Kidney (tissue), 14 donors: Measurements from ENCODE around the gene TBCE. TPM values are rescaled to one million over a fixed set of nuclear protein-coding genes. Genes with fewer than 3 reads are reported as not detected.
"Not testable (repeated sequence)": the region's sequence is repeated elsewhere in the genome, so short reads cannot be mapped to it uniquely, and the experiment has no call there.

Source experiments
- DNase-seq, 5 donors: peaks; one replicate each; pipeline ENCODE4 v3.0.0-alpha.2; 2013 to 2020
- FAIRE-seq: peaks from 2 replicates; lab custom pipeline; 2012; peaks lifted over from hg19 to GRCh38; lab: Jason Lieb, UNC
- H3K27ac ChIP-seq, 2 donors: one replicate each; pipeline ENCODE4 v1.7.0; 2013; ENCODE audit warnings: low read depth in 2 of 2, low read length in 2 of 2, inconsistent platforms in 1 of 2
- H3K27me3 ChIP-seq: one replicate; pipeline ENCODE4 v1.7.1; 2013; ENCODE audit warnings: low read length, inconsistent platforms; ENCODE audit not compliant: control insufficient read depth, insufficient read depth
- H3K36me3 ChIP-seq, 3 donors: one replicate each; pipeline versions ENCODE4 v1.7.0 to v1.7.1; 2013; ENCODE audit warnings: low read length in 3 of 3, control low read depth in 1 of 3, inconsistent platforms in 1 of 3; ENCODE audit not compliant: insufficient read depth in 3 of 3, control insufficient read depth in 2 of 3
- H3K4me1 ChIP-seq, 3 donors: one replicate each; pipeline versions ENCODE4 v1.7.0 to v1.7.1; 2013; ENCODE audit warnings: low read length in 3 of 3, inconsistent platforms in 1 of 3, low read depth in 1 of 3; ENCODE audit not compliant: control insufficient read depth in 2 of 3, insufficient read depth in 2 of 3
- H3K4me3 ChIP-seq, 3 donors: one replicate each; pipeline versions ENCODE4 v1.7.0 to v1.8.1; 2013; ENCODE audit warnings: low read length in 3 of 3, control low read depth in 1 of 3, inconsistent platforms in 1 of 3
- H3K9ac ChIP-seq, 3 donors: one replicate each; pipeline versions ENCODE4 v1.7.0 to v1.7.1; 2013; ENCODE audit warnings: low read length in 3 of 3, control low read depth in 1 of 3, inconsistent platforms in 1 of 3
- H3K9me3 ChIP-seq, 3 donors: one replicate each; pipeline versions ENCODE4 v1.7.0 to v1.7.1; 2013; ENCODE audit warnings: low read length in 3 of 3, control low read depth in 1 of 3, inconsistent platforms in 1 of 3; ENCODE audit not compliant: control insufficient read depth in 2 of 3, insufficient read depth in 1 of 3
- CTCF ChIP-seq: IDR thresholded peaks from 3 replicates; pipeline ENCODE4 v1.5.1; 2012; ENCODE audit warnings: mild to moderate bottlenecking, moderate library complexity, borderline replicate concordance; ENCODE audit not compliant: insufficient read depth; ENCODE audit errors: extremely low read depth
- intact Hi-C: fragments of 100-400 bp; cut with DNase I; formaldehyde crosslinking; loops from one replicate; pipeline ENCODE4 v1.11.1; 2022
- polyA plus RNA-seq: library from polyadenylated mRNA; stranded (reverse); fragments of 350-450 nt; fragmentation: Illumina TruSeq; extraction: RNeasy Lipid Tissue Mini Kit (QIAGEN cat#74804); gene quantifications from one replicate; pipeline ENCODE4 v1.2.3, GENCODE V29; 2014; ENCODE audit warnings: low read depth, low replicate concordance; ENCODE audit not compliant: insufficient read depth
- total RNA-seq: library from RNA; stranded (reverse); fragmentation: NEBNext Ultra II Directional; extraction: Animal tissue kit (Norgen Biotek cat#: 25700); gene quantifications from one replicate; pipeline ENCODE4 v1.2.1, GENCODE V29; 2021
- donor health status: control.
- donor health status: control.
- donor health status: control.
- donor health status: control.
- donor health status: control.
- donor health status: DM: yes; HTN: yes; CAD: no.
- donor health status: Normal renal cell carcinoma (clear cell type).

TBCE gene
- total and polyA plus RNA-seq, 2 donors from 2014 or later, result 15.1 to 22.6 TPM

- DNase-seq, result no peak
These were observed 87.9 kb downstream of the TBCE start for GRCh38 chr1:235455097-235455496.

GRCh38 chr1:235455823-235456222, 88.6 kb downstream of the TBCE start:
- Histone ChIP-seq H3K9ac (no peak overlapping the region), H3K36me3 (peaks cover 0 to 2% (median 0%) of the 10 kb centered on the region in 3 donors), H3K4me1 (no peaks in the 10 kb centered on the region), H3K27me3 (no peaks in the 10 kb centered on the region), H3K9me3 (no peaks in the 10 kb centered on the region), H3K27ac (no peak overlapping the region), H3K4me3 (no peak overlapping the region)
- TF ChIP-seq CTCF, result no peak
- DNase-seq (peak in 1 of 5 donors; percentile 6), FAIRE-seq (no peak)
- intact Hi-C loops, result no loop called here

More at GRCh38 chr1:235455097-235455496, 87.9 kb downstream of the TBCE start:
- Histone ChIP-seq H3K36me3 (peaks cover 0 to 6% (median 4%) of the 10 kb centered on the region in 3 donors), H3K4me3 (no peak overlapping the region), H3K9ac (no peak overlapping the region), H3K27ac (no peak overlapping the region), H3K9me3 (no peaks in the 10 kb centered on the region), H3K27me3 (no peaks in the 10 kb centered on the region), H3K4me1 (no peaks in the 10 kb centered on the region)
- intact Hi-C loops, result no loop called here
- no peak for TF ChIP-seq CTCF
- no peak for FAIRE-seq

GRCh38 chr1:235457856-235458255, 90.6 kb downstream of the TBCE start:
- FAIRE-seq, H3K9ac ChIP-seq, intact Hi-C loops, H3K27me3 ChIP-seq, H3K9me3 ChIP-seq, H3K36me3 ChIP-seq, H3K4me1 ChIP-seq, DNase-seq, H3K4me3 ChIP-seq, H3K27ac ChIP-seq: not testable (repeated sequence)

GRCh38 chr1:235460770-235461169, 93.5 kb downstream of the TBCE start:
- Histone ChIP-seq H3K4me3 (no peak overlapping the region), H3K9ac (no peak overlapping the region), H3K27me3 (no peaks in the 10 kb centered on the region), H3K9me3 (no peaks in the 10 kb centered on the region), H3K4me1 (no peaks in the 10 kb centered on the region), H3K27ac (no peak overlapping the region), H3K36me3 (peaks cover 0 to 6% (median 2%) of the 10 kb centered on the region in 3 donors)
- no peak for TF ChIP-seq CTCF
- DNase-seq (no peak), FAIRE-seq (no peak)
- intact Hi-C loops, result no loop called here
